Measurements from ENCODE around the gene AKAP6.

The AKAP6 gene

GRCh38 chr14:32728976-32729375 is 399.9 kb downstream of the AKAP6 start:
- Mint-ChIP-seq H3K4me1 (no peaks in the 10 kb centered on the region), H3K27me3 (no peaks in the 10 kb centered on the region), H3K9me3 (no peaks in the 10 kb centered on the region), H3K36me3 (no peaks in the 10 kb centered on the region), H3K4me3 (no peak overlapping the region), H3K27ac (no peak overlapping the region)
- no peak for ATAC-seq

- Mint-ChIP-seq H3K9me3 (no peaks in the 10 kb centered on the region), H3K36me3 (no peaks in the 10 kb centered on the region), H3K4me3 (no peak overlapping the region), H3K4me1 (no peaks in the 10 kb centered on the region), H3K27ac (no peak overlapping the region), H3K27me3 (no peaks in the 10 kb centered on the region)
- no peak for ATAC-seq
Observed at GRCh38 chr14:32731249-32731648, 402.2 kb downstream of the AKAP6 start.

GRCh38 chr14:32733015-32733414 is 403.9 kb downstream of the AKAP6 start:
- no peak for ATAC-seq
- no peaks in the 10 kb centered on the region for H3K9me3 Mint-ChIP-seq
- H3K4me1 Mint-ChIP-seq, result no peaks in the 10 kb centered on the region
- no peak overlapping the region for H3K4me3 Mint-ChIP-seq
- H3K36me3 Mint-ChIP-seq, result no peaks in the 10 kb centered on the region
- H3K27me3 Mint-ChIP-seq, result no peaks in the 10 kb centered on the region
- H3K27ac Mint-ChIP-seq, result no peak overlapping the region

- Mint-ChIP-seq H3K27ac (no peak overlapping the region), H3K27me3 (no peaks in the 10 kb centered on the region), H3K9me3 (no peaks in the 10 kb centered on the region), H3K36me3 (no peaks in the 10 kb centered on the region), H3K4me3 (no peak overlapping the region), H3K4me1 (no peaks in the 10 kb centered on the region)
- ATAC-seq, result no peak
Observed at GRCh38 chr14:32734261-32734660, 405.2 kb downstream of the AKAP6 start.

GRCh38 chr14:32737621-32738020 is 408.5 kb downstream of the AKAP6 start:
- Mint-ChIP-seq H3K9me3 (no peaks in the 10 kb centered on the region), H3K4me1 (no peaks in the 10 kb centered on the region), H3K27ac (no peak overlapping the region), H3K27me3 (no peaks in the 10 kb centered on the region), H3K4me3 (no peak overlapping the region), H3K36me3 (no peaks in the 10 kb centered on the region)
- no peak for ATAC-seq

GRCh38 chr14:32738206-32738871 is 409.2 kb downstream of the AKAP6 start:
- Mint-ChIP-seq H3K4me1 (no peaks in the 10 kb centered on the region), H3K36me3 (no peaks in the 10 kb centered on the region), H3K9me3 (no peaks in the 10 kb centered on the region), H3K27me3 (no peaks in the 10 kb centered on the region), H3K27ac (no peak overlapping the region), H3K4me3 (no peak overlapping the region)
- ATAC-seq, result no peak

- H3K4me3 Mint-ChIP-seq, result no peak overlapping the region
- no peaks in the 10 kb centered on the region for H3K36me3 Mint-ChIP-seq
- no peaks in the 10 kb centered on the region for H3K4me1 Mint-ChIP-seq
- H3K9me3 Mint-ChIP-seq, result no peaks in the 10 kb centered on the region
- ATAC-seq, result no peak
- no peak overlapping the region for H3K27ac Mint-ChIP-seq
- H3K27me3 Mint-ChIP-seq, result no peaks in the 10 kb centered on the region
Observed at GRCh38 chr14:32744811-32745445, 415.8 kb downstream of the AKAP6 start.

- Mint-ChIP-seq H3K9me3 (peaks cover 13% of the 10 kb centered on the region), H3K4me1 (no peaks in the 10 kb centered on the region), H3K36me3 (peaks cover 7% of the 10 kb centered on the region), H3K27ac (no peak overlapping the region), H3K27me3 (no peaks in the 10 kb centered on the region), H3K4me3 (no peak overlapping the region)
- no peak for ATAC-seq
Observed at GRCh38 chr14:32754209-32754608, 425.1 kb downstream of the AKAP6 start.

- H3K4me1 Mint-ChIP-seq, result no peaks in the 10 kb centered on the region
- H3K9me3 Mint-ChIP-seq, result peaks cover 13% of the 10 kb centered on the region
- no peak overlapping the region for H3K27ac Mint-ChIP-seq
- H3K36me3 Mint-ChIP-seq, result peaks cover 7% of the 10 kb centered on the region
- no peaks in the 10 kb centered on the region for H3K27me3 Mint-ChIP-seq
- no peak overlapping the region for H3K4me3 Mint-ChIP-seq
- ATAC-seq, result no peak
Observed at GRCh38 chr14:32756173-32756572, 427.1 kb downstream of the AKAP6 start.

- peaks cover 13% of the 10 kb centered on the region for H3K9me3 Mint-ChIP-seq
- peaks cover 7% of the 10 kb centered on the region for H3K36me3 Mint-ChIP-seq
- no peak for ATAC-seq
- H3K27ac Mint-ChIP-seq, result no peak overlapping the region
- H3K27me3 Mint-ChIP-seq, result no peaks in the 10 kb centered on the region
- no peak overlapping the region for H3K4me3 Mint-ChIP-seq
- H3K4me1 Mint-ChIP-seq, result no peaks in the 10 kb centered on the region
Observed at GRCh38 chr14:32756775-32757174, 427.7 kb downstream of the AKAP6 start.

- Mint-ChIP-seq H3K36me3 (peaks cover 7% of the 10 kb centered on the region), H3K9me3 (peaks cover 13% of the 10 kb centered on the region), H3K27ac (no peak overlapping the region), H3K4me1 (no peaks in the 10 kb centered on the region), H3K27me3 (no peaks in the 10 kb centered on the region), H3K4me3 (no peak overlapping the region)
- ATAC-seq, result no peak
Observed at GRCh38 chr14:32757568-32757967, 428.5 kb downstream of the AKAP6 start.

- H3K4me3 Mint-ChIP-seq, result no peak overlapping the region
- no peak for ATAC-seq
- H3K9me3 Mint-ChIP-seq, result no peaks in the 10 kb centered on the region
- no peaks in the 10 kb centered on the region for H3K4me1 Mint-ChIP-seq
- H3K27ac Mint-ChIP-seq, result no peak overlapping the region
- no peaks in the 10 kb centered on the region for H3K27me3 Mint-ChIP-seq
- H3K36me3 Mint-ChIP-seq, result no peaks in the 10 kb centered on the region
Observed at GRCh38 chr14:32761381-32761968, 432.4 kb downstream of the AKAP6 start.

- Mint-ChIP-seq H3K4me1 (no peaks in the 10 kb centered on the region), H3K9me3 (no peaks in the 10 kb centered on the region), H3K4me3 (no peak overlapping the region), H3K27ac (no peak overlapping the region), H3K36me3 (no peaks in the 10 kb centered on the region), H3K27me3 (no peaks in the 10 kb centered on the region)
- no peak for ATAC-seq
Observed at GRCh38 chr14:32762886-32763285, 433.8 kb downstream of the AKAP6 start.

GRCh38 chr14:32763673-32764072 is 434.6 kb downstream of the AKAP6 start:
- no peak overlapping the region for H3K27ac Mint-ChIP-seq
- H3K27me3 Mint-ChIP-seq, result no peaks in the 10 kb centered on the region
- no peak overlapping the region for H3K4me3 Mint-ChIP-seq
- no peaks in the 10 kb centered on the region for H3K9me3 Mint-ChIP-seq
- ATAC-seq, result no peak
- H3K4me1 Mint-ChIP-seq, result no peaks in the 10 kb centered on the region
- H3K36me3 Mint-ChIP-seq, result no peaks in the 10 kb centered on the region

- no peak for ATAC-seq
- Mint-ChIP-seq H3K4me3 (no peak overlapping the region), H3K36me3 (no peaks in the 10 kb centered on the region), H3K27ac (no peak overlapping the region), H3K9me3 (no peaks in the 10 kb centered on the region), H3K4me1 (no peaks in the 10 kb centered on the region), H3K27me3 (no peaks in the 10 kb centered on the region)
Observed at GRCh38 chr14:32764131-32764530, 435.0 kb downstream of the AKAP6 start.

- no peak for ATAC-seq
- Mint-ChIP-seq H3K27me3 (no peaks in the 10 kb centered on the region), H3K36me3 (no peaks in the 10 kb centered on the region), H3K27ac (no peak overlapping the region), H3K4me1 (no peaks in the 10 kb centered on the region), H3K4me3 (no peak overlapping the region), H3K9me3 (no peaks in the 10 kb centered on the region)
Observed at GRCh38 chr14:32770422-32770821, 441.3 kb downstream of the AKAP6 start.
